ENCODE data around the gene SYT4. TPM values are rescaled to one million over a fixed set of nuclear protein-coding genes. Genes with fewer than 3 reads are reported as not detected.
A peak's percentile ranks its signal among the peaks of the same experiment; 100 is the strongest.

SYT4 gene
- polyA plus RNA-seq, 1 donor, result 9.7 TPM

GRCh38 chr18:43278355-43278754 lies 1.1 kb upstream of the SYT4 start:
- Histone ChIP-seq H3K27me3 (ENCODE audit: control insufficient read depth, insufficient read depth, low read length) (peaks cover 6% of the 10 kb centered on the region), H3K4me3 (ENCODE audit: low read length) (no peak overlapping the region), H3K4me1 (ENCODE audit: control insufficient read depth, insufficient read depth, low read length) (no peaks in the 10 kb centered on the region), H3K27ac (ENCODE audit: low read length) (no peak overlapping the region), H3K9me3 (ENCODE audit: control insufficient read depth, low read depth, low read length) (peaks cover 3% of the 10 kb centered on the region), H3K36me3 (ENCODE audit: control insufficient read depth, insufficient read depth, low read length) (no peaks in the 10 kb centered on the region)
- no peak for DNase-seq

DNA sequence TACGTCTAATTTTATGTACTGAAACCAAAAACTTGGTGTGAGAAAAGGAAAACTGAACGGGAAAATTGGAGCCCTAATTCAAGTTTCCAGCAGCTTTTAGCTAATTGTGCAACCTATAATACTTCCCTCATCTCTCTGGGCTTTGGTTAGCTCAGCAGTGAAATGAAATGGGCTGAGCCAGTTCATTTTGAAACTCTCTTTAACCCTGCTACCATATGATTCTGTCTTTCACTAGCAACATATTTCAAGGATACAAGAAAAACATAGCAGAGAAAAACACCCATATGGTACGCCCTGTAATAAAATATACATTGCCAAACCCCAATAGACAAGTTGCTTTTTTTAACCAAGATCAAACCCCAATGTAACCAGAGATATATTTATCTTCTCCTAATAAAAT lies 799 bp downstream of the SYT4 start:
- H3K4me1 ChIP-seq (ENCODE audit: control insufficient read depth, insufficient read depth, low read length), result no peaks in the 10 kb centered on the region
- 100% methylated on average over 2 of the region's 3 CpGs for WGBS (ENCODE audit: insufficient coverage, low lambda C conversion rate)
- no peak overlapping the region for H3K27ac ChIP-seq (ENCODE audit: low read length)
- peak overlapping the region; percentile 2 for H3K4me3 ChIP-seq (ENCODE audit: low read length)
- no peak for DNase-seq
- H3K36me3 ChIP-seq (ENCODE audit: control insufficient read depth, insufficient read depth, low read length), result no peaks in the 10 kb centered on the region
- peaks cover 3% of the 10 kb centered on the region for H3K9me3 ChIP-seq (ENCODE audit: control insufficient read depth, low read depth, low read length)
- peaks cover 6% of the 10 kb centered on the region for H3K27me3 ChIP-seq (ENCODE audit: control insufficient read depth, insufficient read depth, low read length)

- Histone ChIP-seq H3K9me3 (ENCODE audit: control insufficient read depth, low read depth, low read length) (peaks cover 3% of the 10 kb centered on the region), H3K4me1 (ENCODE audit: control insufficient read depth, insufficient read depth, low read length) (no peaks in the 10 kb centered on the region), H3K36me3 (ENCODE audit: control insufficient read depth, insufficient read depth, low read length) (no peaks in the 10 kb centered on the region), H3K27me3 (ENCODE audit: control insufficient read depth, insufficient read depth, low read length) (peaks cover 6% of the 10 kb centered on the region), H3K27ac (ENCODE audit: low read length) (no peak overlapping the region), H3K4me3 (ENCODE audit: low read length) (no peak overlapping the region)
- DNase-seq, result no peak
- 85% methylated on average over 1 of the region's 1 CpG for WGBS (ENCODE audit: insufficient coverage, low lambda C conversion rate)
Observed at GRCh38 chr18:43275546-43275945, 1.7 kb downstream of the SYT4 start.

DNA sequence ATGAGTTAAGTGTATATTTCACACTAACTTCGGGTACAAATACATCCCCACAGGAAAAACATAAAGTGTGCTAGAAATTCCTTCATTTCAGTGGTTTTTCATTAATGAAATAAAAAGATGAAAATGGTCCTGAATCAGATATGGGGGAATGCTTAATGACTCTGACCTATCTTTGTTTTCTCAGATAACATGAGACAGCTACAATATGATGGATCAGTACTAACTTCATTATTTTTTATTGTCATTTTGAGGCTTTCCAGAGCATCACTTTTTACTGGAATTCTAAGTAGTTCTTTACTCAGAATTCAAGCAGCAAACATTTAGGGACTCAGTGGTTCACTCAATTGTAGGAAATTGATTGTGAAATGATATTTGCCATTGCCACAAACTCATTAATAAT lies 2.8 kb downstream of the SYT4 start:
- no peaks in the 10 kb centered on the region for H3K36me3 ChIP-seq (ENCODE audit: control insufficient read depth, insufficient read depth, low read length)
- no peak for DNase-seq
- H3K4me1 ChIP-seq (ENCODE audit: control insufficient read depth, insufficient read depth, low read length), result no peaks in the 10 kb centered on the region
- peaks cover 3% of the 10 kb centered on the region for H3K9me3 ChIP-seq (ENCODE audit: control insufficient read depth, low read depth, low read length)
- no peak overlapping the region for H3K27ac ChIP-seq (ENCODE audit: low read length)
- WGBS (ENCODE audit: insufficient coverage, low lambda C conversion rate), result 100% methylated on average over 1 of the region's 1 CpG
- H3K4me3 ChIP-seq (ENCODE audit: low read length), result no peak overlapping the region
- H3K27me3 ChIP-seq (ENCODE audit: control insufficient read depth, insufficient read depth, low read length), result peaks cover 6% of the 10 kb centered on the region

DNA sequence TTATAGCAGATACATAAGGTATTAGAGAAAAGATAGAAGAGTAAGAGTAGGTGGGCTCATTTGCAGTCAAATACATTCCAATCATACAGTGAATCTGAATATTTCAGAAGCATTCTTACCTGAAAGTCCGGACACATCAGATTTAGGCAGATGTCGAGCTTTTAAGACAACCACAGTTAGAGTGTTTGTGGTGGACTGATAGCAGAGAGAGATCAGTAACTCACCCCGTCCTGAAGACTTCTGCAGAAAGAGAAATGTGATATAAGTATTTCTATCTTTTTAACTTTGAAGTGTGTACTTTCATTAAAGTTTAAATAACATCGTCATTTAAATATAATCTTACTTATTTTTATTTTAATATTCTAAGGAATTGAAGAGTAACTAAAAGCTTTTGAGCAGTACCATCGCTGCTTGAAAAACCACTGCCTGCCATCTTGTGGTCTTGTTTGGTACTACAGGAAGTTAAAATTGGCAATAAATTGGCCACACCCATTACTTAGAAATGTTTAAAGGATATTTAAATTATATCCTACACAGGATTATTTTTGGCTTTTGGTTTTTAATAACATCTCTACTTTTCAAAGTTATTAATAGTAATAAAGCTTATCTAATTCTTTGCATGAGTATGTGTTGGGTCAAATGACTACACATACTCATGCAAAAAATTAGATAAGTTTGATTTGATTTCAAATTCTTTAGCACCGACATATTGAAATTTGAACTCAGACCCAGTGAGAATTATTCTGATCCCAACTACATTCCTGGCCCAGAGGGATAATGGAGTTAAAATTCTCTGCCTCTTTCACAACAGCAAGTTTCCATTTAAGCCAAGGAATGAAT lies 5.5 kb downstream of the SYT4 start:
- Histone ChIP-seq H3K27me3 (ENCODE audit: control insufficient read depth, insufficient read depth, low read length) (no peaks in the 10 kb centered on the region), H3K27ac (ENCODE audit: low read length) (no peak overlapping the region), H3K36me3 (ENCODE audit: control insufficient read depth, insufficient read depth, low read length) (no peaks in the 10 kb centered on the region), H3K4me3 (ENCODE audit: low read length) (no peak overlapping the region), H3K9me3 (ENCODE audit: control insufficient read depth, low read depth, low read length) (no peaks in the 10 kb centered on the region), H3K4me1 (ENCODE audit: control insufficient read depth, insufficient read depth, low read length) (no peaks in the 10 kb centered on the region)
- WGBS (ENCODE audit: insufficient coverage, low lambda C conversion rate), result 13% methylated on average over 3 of the region's 6 CpGs
- DNase-seq, result peak in 1 of 2 donors; percentile 5

GRCh38 chr18:43267818-43268217 lies 9.5 kb downstream of the SYT4 start:
- no peak for DNase-seq
- H3K4me1 ChIP-seq (ENCODE audit: control insufficient read depth, insufficient read depth, low read length), result no peaks in the 10 kb centered on the region
- no peak overlapping the region for H3K4me3 ChIP-seq (ENCODE audit: low read length)
- WGBS (ENCODE audit: insufficient coverage, low lambda C conversion rate), result no CpG with 5 or more reads among the region's 1 CpG
- H3K36me3 ChIP-seq (ENCODE audit: control insufficient read depth, insufficient read depth, low read length), result no peaks in the 10 kb centered on the region
- H3K27ac ChIP-seq (ENCODE audit: low read length), result no peak overlapping the region
- H3K9me3 ChIP-seq (ENCODE audit: control insufficient read depth, low read depth, low read length), result no peaks in the 10 kb centered on the region
- no peaks in the 10 kb centered on the region for H3K27me3 ChIP-seq (ENCODE audit: control insufficient read depth, insufficient read depth, low read length)

- Histone ChIP-seq H3K27ac (ENCODE audit: low read length) (no peak overlapping the region), H3K27me3 (ENCODE audit: control insufficient read depth, insufficient read depth, low read length) (no peaks in the 10 kb centered on the region), H3K4me3 (ENCODE audit: low read length) (no peak overlapping the region), H3K36me3 (ENCODE audit: control insufficient read depth, insufficient read depth, low read length) (no peaks in the 10 kb centered on the region), H3K4me1 (ENCODE audit: control insufficient read depth, insufficient read depth, low read length) (no peaks in the 10 kb centered on the region), H3K9me3 (ENCODE audit: control insufficient read depth, low read depth, low read length) (no peaks in the 10 kb centered on the region)
- DNase-seq, result no peak
- no CpG with 5 or more reads among the region's 4 CpGs for WGBS (ENCODE audit: insufficient coverage, low lambda C conversion rate)
Observed at GRCh38 chr18:43265465-43265864, 11.8 kb downstream of the SYT4 start.

- H3K9me3 ChIP-seq (ENCODE audit: control insufficient read depth, low read depth, low read length), result no peaks in the 10 kb centered on the region
- H3K4me3 ChIP-seq (ENCODE audit: low read length), result no peak overlapping the region
- no peaks in the 10 kb centered on the region for H3K27me3 ChIP-seq (ENCODE audit: control insufficient read depth, insufficient read depth, low read length)
- no peaks in the 10 kb centered on the region for H3K36me3 ChIP-seq (ENCODE audit: control insufficient read depth, insufficient read depth, low read length)
- H3K4me1 ChIP-seq (ENCODE audit: control insufficient read depth, insufficient read depth, low read length), result no peaks in the 10 kb centered on the region
- no CpG with 5 or more reads among the region's 1 CpG for WGBS (ENCODE audit: insufficient coverage, low lambda C conversion rate)
- H3K27ac ChIP-seq (ENCODE audit: low read length), result no peak overlapping the region
- no peak for DNase-seq
Observed at GRCh38 chr18:43248610-43249249, 28.6 kb downstream of the SYT4 start.

- no peaks in the 10 kb centered on the region for H3K9me3 ChIP-seq (ENCODE audit: control insufficient read depth, low read depth, low read length)
- H3K4me1 ChIP-seq (ENCODE audit: control insufficient read depth, insufficient read depth, low read length), result no peaks in the 10 kb centered on the region
- DNase-seq, result no peak
- no peaks in the 10 kb centered on the region for H3K27me3 ChIP-seq (ENCODE audit: control insufficient read depth, insufficient read depth, low read length)
- no peaks in the 10 kb centered on the region for H3K36me3 ChIP-seq (ENCODE audit: control insufficient read depth, insufficient read depth, low read length)
- WGBS (ENCODE audit: insufficient coverage, low lambda C conversion rate), result no CpG with 5 or more reads among the region's 1 CpG
- H3K27ac ChIP-seq (ENCODE audit: low read length), result no peak overlapping the region
- no peak overlapping the region for H3K4me3 ChIP-seq (ENCODE audit: low read length)
Observed at GRCh38 chr18:43247944-43248343, 29.3 kb downstream of the SYT4 start.

DNA sequence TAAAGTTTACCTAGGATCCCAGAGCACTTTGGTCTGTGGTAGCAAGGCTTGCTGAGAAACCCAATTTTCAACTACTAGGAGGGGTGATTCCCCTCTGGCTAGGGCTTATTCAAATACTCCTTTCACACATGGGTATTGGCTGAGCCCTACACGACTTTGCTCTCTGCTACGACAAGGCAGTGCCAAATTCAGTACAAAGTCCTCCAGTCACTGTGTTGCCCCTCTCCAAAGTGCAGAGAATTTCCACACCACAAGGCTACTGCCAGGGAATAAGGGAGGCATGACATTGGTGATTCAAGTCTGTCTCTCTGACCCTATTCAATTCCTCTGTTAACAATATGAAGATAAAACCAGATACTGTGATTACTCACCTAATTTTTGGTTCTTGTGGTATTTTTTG lies 38.9 kb downstream of the SYT4 start:
- Histone ChIP-seq H3K9me3 (ENCODE audit: control insufficient read depth, low read depth, low read length) (no peaks in the 10 kb centered on the region), H3K4me3 (ENCODE audit: low read length) (no peak overlapping the region), H3K27ac (ENCODE audit: low read length) (no peak overlapping the region), H3K27me3 (ENCODE audit: control insufficient read depth, insufficient read depth, low read length) (no peaks in the 10 kb centered on the region), H3K36me3 (ENCODE audit: control insufficient read depth, insufficient read depth, low read length) (no peaks in the 10 kb centered on the region), H3K4me1 (ENCODE audit: control insufficient read depth, insufficient read depth, low read length) (no peaks in the 10 kb centered on the region)
- no peak for DNase-seq
- no CpG with 5 or more reads among the region's 2 CpGs for WGBS (ENCODE audit: insufficient coverage, low lambda C conversion rate)

GRCh38 chr18:43236921-43237320 lies 40.4 kb downstream of the SYT4 start:
- WGBS (ENCODE audit: insufficient coverage, low lambda C conversion rate), result no CpG with 5 or more reads among the region's 2 CpGs
- Histone ChIP-seq H3K36me3 (ENCODE audit: control insufficient read depth, insufficient read depth, low read length) (no peaks in the 10 kb centered on the region), H3K4me3 (ENCODE audit: low read length) (no peak overlapping the region), H3K27me3 (ENCODE audit: control insufficient read depth, insufficient read depth, low read length) (no peaks in the 10 kb centered on the region), H3K27ac (ENCODE audit: low read length) (no peak overlapping the region), H3K9me3 (ENCODE audit: control insufficient read depth, low read depth, low read length) (no peaks in the 10 kb centered on the region), H3K4me1 (ENCODE audit: control insufficient read depth, insufficient read depth, low read length) (no peaks in the 10 kb centered on the region)
- no peak for DNase-seq
